ENCODE data around the gene ATAD3A. TPM values are rescaled to one million over a fixed set of nuclear protein-coding genes. Genes with fewer than 3 reads are reported as not detected.
A peak's percentile ranks its signal among the peaks of the same experiment; 100 is the strongest.
"Not testable (repeated sequence)": the region's sequence is repeated elsewhere in the genome, so short reads cannot be mapped to it uniquely, and the experiment has no call there.

Gene ATAD3A
- total RNA-seq: 10 to 100 TPM; 24.9 to 34.2 TPM

- no peaks in the 10 kb centered on the region for H3K9me3 Mint-ChIP-seq
Measured at GRCh38 chr1:1511533-1512285, at the start of gene ATAD3A. TSS of gene ATAD3A (plus strand) at chr1:1512162. CDS start at chr1:1512269, 107 bp downstream.

GRCh38 chr1:1462318-1462966, 49.5 kb upstream of the ATAD3A start:
- peak; percentile 77 for ATAC-seq (replicated peaks in 1 of 2)
- peak overlapping the region; percentile 45 to 67 for H3K4me3 Mint-ChIP-seq
- H3K9me3 Mint-ChIP-seq: no peaks in the 10 kb centered on the region
- peak; percentile 14 to 22 for DNase-seq
- no peaks in the 10 kb centered on the region for H3K27me3 Mint-ChIP-seq (ENCODE audit: low read depth)
- no peak overlapping the region for H3K27ac Mint-ChIP-seq
- H3K36me3 Mint-ChIP-seq (ENCODE audit: insufficient read depth in 2 of 2): no peaks in the 10 kb centered on the region
- H3K4me1 Mint-ChIP-seq (ENCODE audit: low read depth): no peaks in the 10 kb centered on the region

More at GRCh38 chr1:1511533-1512285, at the start of gene ATAD3A:
- Mint-ChIP-seq H3K4me3 (peak within 1 kb of the TSS; percentile 89 to 96), H3K27me3 (ENCODE audit: low read depth) (no peaks in the 10 kb centered on the region), H3K4me1 (ENCODE audit: low read depth) (peaks cover 13% of the 10 kb centered on the region), H3K36me3 (ENCODE audit: insufficient read depth in 2 of 2) (peaks cover 0 to 3% of the 10 kb centered on the region in 2 donors), H3K27ac (peak within 1 kb of the TSS; percentile 72)
- peak; percentile 97 for DNase-seq
- peak; percentile 95 for ATAC-seq (replicated peaks in 1 of 2)

- no peaks in the 10 kb centered on the region for H3K27me3 Mint-ChIP-seq (ENCODE audit: low read depth)
- no peaks in the 10 kb centered on the region for H3K9me3 Mint-ChIP-seq
Measured at GRCh38 chr1:1463312-1463711, 48.6 kb upstream of the ATAD3A start.

GRCh38 chr1:1468196-1468985, 43.6 kb upstream of the ATAD3A start:
- not testable (repeated sequence) for H3K9me3 Mint-ChIP-seq; H3K27me3 Mint-ChIP-seq (ENCODE audit: low read depth); H3K27ac Mint-ChIP-seq

More at GRCh38 chr1:1463312-1463711, 48.6 kb upstream of the ATAD3A start:
- H3K36me3 Mint-ChIP-seq (ENCODE audit: insufficient read depth in 2 of 2): no peaks in the 10 kb centered on the region
- no peaks in the 10 kb centered on the region for H3K4me1 Mint-ChIP-seq (ENCODE audit: low read depth)
- no peak overlapping the region for H3K4me3 Mint-ChIP-seq
- no peak for ATAC-seq (replicated peaks in 1 of 2)
- no peak overlapping the region for H3K27ac Mint-ChIP-seq
- DNase-seq: no peak

DNA sequence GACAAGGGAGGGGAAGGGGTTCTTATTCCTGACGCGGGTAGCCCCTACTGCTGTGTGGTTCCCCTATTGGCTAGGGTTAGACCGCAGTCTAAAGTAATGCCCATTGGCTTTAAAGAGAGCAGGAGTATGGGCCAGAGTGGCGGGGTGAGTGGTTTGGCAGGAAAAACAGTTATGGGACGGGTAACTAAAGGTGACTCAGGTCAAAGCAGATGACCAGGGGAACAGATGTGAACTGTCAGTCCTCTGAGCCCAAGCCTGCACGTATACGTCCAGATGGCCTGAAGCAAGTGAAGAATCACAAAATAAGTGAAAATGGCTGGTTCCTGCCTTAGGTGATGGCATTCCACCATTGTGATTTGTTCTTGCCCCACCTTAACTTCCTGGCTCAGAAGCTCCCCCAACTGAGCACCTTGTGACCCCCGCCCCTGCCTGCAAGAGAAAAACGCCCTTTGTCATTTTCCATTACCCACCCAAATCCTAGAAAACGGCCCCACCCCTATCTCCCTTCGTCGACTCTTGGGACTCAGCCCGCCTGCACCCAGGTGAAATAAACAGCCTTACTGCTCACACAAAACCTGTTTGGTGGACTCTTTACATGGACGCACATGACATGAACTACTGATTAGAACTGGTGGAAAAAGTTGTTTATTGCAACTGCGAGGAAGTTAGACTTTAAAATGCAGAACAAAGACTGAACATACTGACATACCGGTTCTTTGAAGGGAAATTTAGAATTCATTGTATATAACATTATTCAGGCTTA, 41.2 kb upstream of the ATAD3A start:
- Mint-ChIP-seq H3K9me3 (no peaks in the 10 kb centered on the region), H3K27ac (peak overlapping the region; percentile 91), H3K27me3 (ENCODE audit: low read depth) (no peaks in the 10 kb centered on the region), H3K4me1 (ENCODE audit: low read depth) (peaks cover 39% of the 10 kb centered on the region), H3K4me3 (peak overlapping the region; percentile 88 to 94), H3K36me3 (ENCODE audit: insufficient read depth in 2 of 2) (no peaks in the 10 kb centered on the region)
- peak; percentile 15 to 16 for DNase-seq
- peak in 1 of 2 donors; percentile 14 for ATAC-seq (replicated peaks in 1 of 2)

More at GRCh38 chr1:1468196-1468985, 43.6 kb upstream of the ATAD3A start:
- H3K36me3 Mint-ChIP-seq (ENCODE audit: insufficient read depth in 2 of 2); DNase-seq; ATAC-seq (replicated peaks in 1 of 2); H3K4me3 Mint-ChIP-seq: not testable (repeated sequence)
- peaks cover 27% of the 10 kb centered on the region for H3K4me1 Mint-ChIP-seq (ENCODE audit: low read depth)

DNA sequence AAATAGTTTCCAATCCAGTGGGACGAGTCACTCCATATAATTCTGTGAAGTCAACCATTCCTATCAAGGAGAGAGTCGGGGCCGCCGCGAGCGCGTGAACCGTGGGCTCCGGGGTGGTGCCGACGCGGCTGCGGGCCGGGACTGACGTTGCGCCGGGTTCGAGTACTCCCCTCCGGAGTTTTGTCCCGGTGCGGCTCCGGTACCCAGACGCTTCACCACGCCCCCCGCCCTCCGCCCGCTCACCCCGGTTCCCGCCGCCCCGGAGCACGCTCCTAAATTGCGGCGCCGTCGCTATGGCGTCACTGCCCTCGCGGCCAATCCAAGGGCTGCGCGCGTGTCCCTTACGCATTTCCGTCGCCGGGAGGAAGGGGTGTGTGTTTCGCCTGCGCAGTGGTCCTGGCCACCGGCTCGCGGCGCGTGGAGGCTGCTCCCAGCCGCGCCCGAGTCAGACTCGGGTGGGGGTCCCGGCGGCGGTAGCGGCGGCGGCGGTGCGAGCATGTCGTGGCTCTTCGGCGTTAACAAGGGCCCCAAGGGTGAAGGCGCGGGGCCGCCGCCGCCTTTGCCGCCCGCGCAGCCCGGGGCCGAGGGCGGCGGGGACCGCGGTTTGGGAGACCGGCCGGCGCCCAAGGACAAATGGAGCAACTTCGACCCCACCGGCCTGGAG, 40.4 kb upstream of the ATAD3A start, which contains the start of gene ATAD3B:
ATAD3B (plus strand) TSS at position 377 of the 664 bp plus-strand sequence; CDS start at position 497, 120 bp downstream.
- ATAC-seq (replicated peaks in 1 of 2) (peak; percentile 99), DNase-seq (peak; percentile 95 to 96)
- Mint-ChIP-seq H3K4me3 (peak within 1 kb of the TSS; percentile 88 to 94), H3K9me3 (no peaks in the 10 kb centered on the region), H3K27me3 (ENCODE audit: low read depth) (no peaks in the 10 kb centered on the region), H3K4me1 (ENCODE audit: low read depth) (peaks cover 39% of the 10 kb centered on the region), H3K27ac (peak within 1 kb of the TSS; percentile 91), H3K36me3 (ENCODE audit: insufficient read depth in 2 of 2) (no peaks in the 10 kb centered on the region)

GRCh38 chr1:1472053-1472876, 39.7 kb upstream of the ATAD3A start:
- ATAC-seq (replicated peaks in 1 of 2) (peak; percentile 30), DNase-seq (peak; percentile 9)
- not testable (repeated sequence) for H3K27ac Mint-ChIP-seq; H3K36me3 Mint-ChIP-seq (ENCODE audit: insufficient read depth in 2 of 2); H3K27me3 Mint-ChIP-seq (ENCODE audit: low read depth); H3K9me3 Mint-ChIP-seq
- Mint-ChIP-seq H3K4me3 (peak overlapping the region; percentile 80 to 81), H3K4me1 (ENCODE audit: low read depth) (peaks cover 39% of the 10 kb centered on the region)

- not testable (repeated sequence) for DNase-seq; H3K27me3 Mint-ChIP-seq (ENCODE audit: low read depth); H3K27ac Mint-ChIP-seq; H3K9me3 Mint-ChIP-seq; H3K4me3 Mint-ChIP-seq; ATAC-seq (replicated peaks in 1 of 2)
- H3K4me1 Mint-ChIP-seq (ENCODE audit: low read depth): peaks cover 24% of the 10 kb centered on the region
- H3K36me3 Mint-ChIP-seq (ENCODE audit: insufficient read depth in 2 of 2): peaks cover 4 to 12% of the 10 kb centered on the region in 2 donors
Measured at GRCh38 chr1:1476011-1476410, 36.0 kb upstream of the ATAD3A start.

DNA sequence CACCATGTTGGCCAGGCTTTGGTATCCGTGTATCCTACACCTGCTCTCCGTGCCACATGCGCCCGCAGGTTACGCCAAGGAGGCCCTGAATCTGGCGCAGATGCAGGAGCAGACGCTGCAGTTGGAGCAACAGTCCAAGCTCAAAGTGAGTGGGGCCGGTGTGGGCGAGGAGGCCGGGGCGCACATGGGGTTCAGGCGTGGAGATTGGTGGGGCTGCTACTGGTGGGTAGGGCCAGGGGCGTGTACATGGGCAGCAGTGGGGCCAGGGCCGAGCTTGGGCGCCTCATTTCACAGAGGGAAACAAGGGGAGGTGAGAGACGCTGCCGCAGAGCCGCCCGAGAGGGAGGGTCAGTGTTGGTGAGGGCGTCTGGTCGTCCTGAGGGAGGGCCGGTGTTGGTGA, 34.8 kb upstream of the ATAD3A start:
- Mint-ChIP-seq H3K9me3 (no peaks in the 10 kb centered on the region), H3K27ac (no peak overlapping the region), H3K4me1 (ENCODE audit: low read depth) (peaks cover 22% of the 10 kb centered on the region), H3K27me3 (ENCODE audit: low read depth) (no peaks in the 10 kb centered on the region), H3K36me3 (ENCODE audit: insufficient read depth in 2 of 2) (peaks cover 4 to 12% of the 10 kb centered on the region in 2 donors), H3K4me3 (no peak overlapping the region)
- DNase-seq (no peak), ATAC-seq (replicated peaks in 1 of 2) (no peak)

DNA sequence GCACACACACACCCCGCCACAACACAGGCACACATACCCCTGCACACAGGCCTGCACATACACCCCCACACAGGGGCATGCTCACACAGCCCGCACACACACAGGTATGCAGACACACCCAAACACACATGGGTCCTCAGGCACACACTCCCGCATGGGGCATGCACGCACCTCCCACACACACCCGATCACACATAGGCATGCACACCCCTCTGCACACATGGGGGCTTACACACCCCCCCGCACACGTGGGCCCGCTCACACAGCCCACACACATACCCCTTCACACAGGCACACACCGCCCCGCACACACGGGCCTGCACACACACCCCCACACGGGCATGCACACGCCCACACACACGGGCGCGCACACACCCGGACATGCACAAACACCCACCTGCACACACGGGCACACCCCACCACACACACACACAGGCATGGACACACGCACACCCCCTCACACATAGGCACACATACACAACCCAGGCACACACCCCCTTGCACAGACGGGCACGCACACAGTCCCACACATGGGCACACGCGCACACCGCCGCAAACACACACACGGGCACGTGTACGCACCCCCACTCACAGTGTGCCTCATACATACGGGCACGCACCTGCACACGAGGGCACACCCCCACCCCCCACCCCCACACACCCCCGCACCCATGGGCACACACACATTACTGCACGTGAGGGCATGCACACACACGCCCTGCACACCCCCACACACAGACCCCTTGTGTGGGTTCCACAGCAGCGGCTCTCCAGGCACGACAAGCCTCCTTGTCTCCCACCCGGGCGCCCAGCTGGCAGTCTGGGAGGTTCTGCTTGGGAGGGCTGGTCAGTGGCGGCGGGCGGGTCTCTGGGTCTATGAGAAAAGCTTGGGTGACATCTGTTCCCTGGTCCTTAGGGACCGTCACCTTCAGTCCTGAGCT, 32.1 kb upstream of the ATAD3A start:
- no peak for ATAC-seq (replicated peaks in 1 of 2)
- H3K4me1 Mint-ChIP-seq (ENCODE audit: low read depth): no peaks in the 10 kb centered on the region

More for the DNA sequence above, 32.1 kb upstream of the ATAD3A start:
- Mint-ChIP-seq H3K9me3 (no peaks in the 10 kb centered on the region), H3K4me3 (no peak overlapping the region), H3K27ac (no peak overlapping the region), H3K36me3 (ENCODE audit: insufficient read depth in 2 of 2) (peaks cover 4 to 18% of the 10 kb centered on the region in 2 donors), H3K27me3 (ENCODE audit: low read depth) (no peaks in the 10 kb centered on the region)
- no peak for DNase-seq
